Stimulated activated CD8-positive, alpha-beta memory T cell treated with anti-CD3 and anti-CD28 coated beads, Interleukin-15, amount 100 ng/mL, for 1 hour (primary cell): ENCODE results near the gene RBBP7.

Experiments used
- DNase-seq: peaks from one replicate; pipeline ENCODE4 v3.0.0-alpha.2; 2020; ENCODE audit warnings: low read depth

The RBBP7 gene

GRCh38 chrX:16825264-16826035 is 44.7 kb downstream of the RBBP7 start:
- DNase-seq: no peak

- DNase-seq: no peak
Measured at GRCh38 chrX:16822723-16823122, 47.4 kb downstream of the RBBP7 start.

GRCh38 chrX:16819634-16820033 is 50.5 kb downstream of the RBBP7 start:
- no peak for DNase-seq

GRCh38 chrX:16814597-16814996 is 55.6 kb downstream of the RBBP7 start:
- DNase-seq: no peak

GRCh38 chrX:16807976-16808542 is 62.1 kb downstream of the RBBP7 start:
- no peak for DNase-seq

GRCh38 chrX:16807548-16807947 is 62.6 kb downstream of the RBBP7 start:
- DNase-seq: no peak

GRCh38 chrX:16804923-16805464 is 65.2 kb downstream of the RBBP7 start:
- DNase-seq: no peak

- DNase-seq: no peak
Measured at GRCh38 chrX:16797841-16798240, 72.3 kb downstream of the RBBP7 start.

GRCh38 chrX:16797358-16797757 is 72.8 kb downstream of the RBBP7 start:
- no peak for DNase-seq

- DNase-seq: no peak
Measured at GRCh38 chrX:16796298-16796697, 73.9 kb downstream of the RBBP7 start.
